ENCODE data around the gene COL18A1.

DNA sequence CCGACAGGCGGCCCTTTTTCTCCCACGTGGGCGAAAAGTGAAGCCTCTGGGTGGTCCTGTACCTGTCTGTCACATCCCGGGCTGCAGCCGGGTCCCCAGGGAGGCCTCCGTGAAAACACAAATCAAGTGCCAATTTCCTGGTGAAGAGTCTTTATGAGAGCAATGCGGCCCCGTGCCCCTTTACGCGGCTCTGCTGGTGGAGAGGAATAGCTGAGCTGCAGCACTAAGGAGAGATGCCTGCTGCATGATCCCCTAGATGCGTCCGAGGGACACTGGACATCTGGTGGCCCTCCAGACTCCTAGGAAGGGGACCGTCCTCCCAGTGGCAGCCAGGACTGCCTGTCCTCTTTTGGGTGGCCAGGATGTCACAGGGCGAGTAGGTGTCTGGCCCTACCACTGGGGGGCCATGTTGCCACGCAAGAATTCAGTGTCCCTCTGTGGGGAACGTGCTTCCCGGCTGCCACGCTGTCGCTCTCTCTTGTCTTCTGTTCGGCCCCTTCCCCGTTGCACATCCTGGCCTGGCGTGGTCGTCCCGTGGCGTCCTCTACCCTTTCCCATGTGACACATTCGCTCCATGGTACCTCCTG lies 38.7 kb downstream of the COL18A1 start:
- TF ChIP-seq, protein P1, sequence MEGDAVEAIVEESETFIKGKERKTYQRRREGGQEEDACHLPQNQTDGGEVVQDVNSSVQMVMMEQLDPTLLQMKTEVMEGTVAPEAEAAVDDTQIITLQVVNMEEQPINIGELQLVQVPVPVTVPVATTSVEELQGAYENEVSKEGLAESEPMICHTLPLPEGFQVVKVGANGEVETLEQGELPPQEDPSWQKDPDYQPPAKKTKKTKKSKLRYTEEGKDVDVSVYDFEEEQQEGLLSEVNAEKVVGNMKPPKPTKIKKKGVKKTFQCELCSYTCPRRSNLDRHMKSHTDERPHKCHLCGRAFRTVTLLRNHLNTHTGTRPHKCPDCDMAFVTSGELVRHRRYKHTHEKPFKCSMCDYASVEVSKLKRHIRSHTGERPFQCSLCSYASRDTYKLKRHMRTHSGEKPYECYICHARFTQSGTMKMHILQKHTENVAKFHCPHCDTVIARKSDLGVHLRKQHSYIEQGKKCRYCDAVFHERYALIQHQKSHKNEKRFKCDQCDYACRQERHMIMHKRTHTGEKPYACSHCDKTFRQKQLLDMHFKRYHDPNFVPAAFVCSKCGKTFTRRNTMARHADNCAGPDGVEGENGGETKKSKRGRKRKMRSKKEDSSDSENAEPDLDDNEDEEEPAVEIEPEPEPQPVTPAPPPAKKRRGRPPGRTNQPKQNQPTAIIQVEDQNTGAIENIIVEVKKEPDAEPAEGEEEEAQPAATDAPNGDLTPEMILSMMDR (conservative IDR thresholded peaks at IDR 0.05; ENCODE audit: low read depth, low read length) = peak; percentile 33; the same call in 1 of the 2 replicates
- no peak for TF ChIP-seq EZH2 (IDR thresholded peaks at IDR 0.05; ENCODE audit: borderline replicate concordance, low read depth, low read length, poor library complexity, severe bottlenecking)
